H1 (cell line): ENCODE measurements around the gene ACTG2. TPM values are rescaled to one million over a fixed set of nuclear protein-coding genes. Genes with fewer than 3 reads are reported as not detected.

Source experiments
- CBX5 ChIP-seq: fragments of 300-800, 300-1000 bp; sonication (generic); IDR thresholded peaks from 2 replicates; pipeline ENCODE4 v1.7.1; 2016; ENCODE audit warnings: antibody characterized with exemption, low read length, low read depth
- CHD7 ChIP-seq: fragments of 300-600 bp; sonication (generic); IDR thresholded peaks from 2 replicates; pipeline ENCODE4 v1.7.1; 2012; ENCODE audit warnings: low read length, moderate library complexity, mild to moderate bottlenecking, inconsistent platforms; ENCODE audit not compliant: insufficient replicate concordance
- JUN ChIP-seq: IDR thresholded peaks from 2 replicates; pipeline ENCODE4 v1.6.1; 2011; ENCODE audit warnings: low read depth, mild to moderate bottlenecking, improper control_type of control experiment, low read length
- KDM1A ChIP-seq: fragments of 200-600, 300-600 bp; sonication (generic); IDR thresholded peaks from 2 replicates; pipeline ENCODE4 v1.7.1; 2016; ENCODE audit warnings: mild to moderate bottlenecking, low read length, borderline replicate concordance
- RBBP5 ChIP-seq: IDR thresholded peaks from 2 replicates; pipeline ENCODE4 v1.7.1; 2012; ENCODE audit warnings: low read depth, mild to moderate bottlenecking, inconsistent platforms, low read length, moderate library complexity, borderline replicate concordance
- SP4 ChIP-seq: IDR thresholded peaks from 2 replicates; pipeline ENCODE4 v1.6.1; 2012; ENCODE audit warnings: low read length, inconsistent platforms
- SRF ChIP-seq: IDR thresholded peaks from 2 replicates; pipeline ENCODE4 v1.6.1; 2011; ENCODE audit warnings: mild to moderate bottlenecking, low read depth, low read length, moderate library complexity
- TAF1 ChIP-seq: IDR thresholded peaks from 2 replicates; pipeline ENCODE4 v1.6.1; 2011; ENCODE audit warnings: mild to moderate bottlenecking, low read depth, low read length
- TEAD4 ChIP-seq: IDR thresholded peaks from 2 replicates; pipeline ENCODE4 v1.6.1; 2012; ENCODE audit warnings: low read depth, low read length, inconsistent platforms, mixed read lengths
- polyA plus RNA-seq, 7 experiments: library from polyadenylated mRNA; depleted of rRNA in 3 of 7; stranded (reverse) in 5 of 7; unstranded in 2 of 7; fragments of >200 nt in 5 of 7; fragments of 200-250 nt in 2 of 7; gene quantifications; 1 replicate in 5 of 7; 2 replicates in 1 of 7; 4 replicates in 1 of 7; pipeline versions ENCODE4 v1.2.1 to v1.2.3, GENCODE V29; 2011 to 2013; ENCODE audit warnings: missing spikeins in 2 of 7, mixed read lengths in 2 of 7
- total RNA-seq: library from RNA; stranded (reverse); fragmentation: NEBNext Ultra II Directional; extraction: Animal tissue kit (Norgen Biotek cat#: 25700); gene quantifications from 2 replicates; pipeline ENCODE4 v1.2.1, GENCODE V29; 2021
- TF ChIP-seq, protein P1 (sequence below), 3 experiments: IDR thresholded peaks; 1 replicate in 2 of 3; 2 replicates in 1 of 3; pipeline versions ENCODE4 v1.5.1 to v1.6.1; 2011; ENCODE audit warnings: low read length in 3 of 3, mild to moderate bottlenecking in 3 of 3, inconsistent platforms in 2 of 3, low read depth in 1 of 3, moderate library complexity in 1 of 3; ENCODE audit not compliant: insufficient read depth in 1 of 3; ENCODE audit errors: control extremely low read depth in 1 of 3

Gene ACTG2
- total and polyA plus RNA-seq, 2 of the 8 experiments (the other 6 are each of a cell fraction or from before 2014, with no cell fraction given): 6.2 to 13.7 TPM

DNA sequence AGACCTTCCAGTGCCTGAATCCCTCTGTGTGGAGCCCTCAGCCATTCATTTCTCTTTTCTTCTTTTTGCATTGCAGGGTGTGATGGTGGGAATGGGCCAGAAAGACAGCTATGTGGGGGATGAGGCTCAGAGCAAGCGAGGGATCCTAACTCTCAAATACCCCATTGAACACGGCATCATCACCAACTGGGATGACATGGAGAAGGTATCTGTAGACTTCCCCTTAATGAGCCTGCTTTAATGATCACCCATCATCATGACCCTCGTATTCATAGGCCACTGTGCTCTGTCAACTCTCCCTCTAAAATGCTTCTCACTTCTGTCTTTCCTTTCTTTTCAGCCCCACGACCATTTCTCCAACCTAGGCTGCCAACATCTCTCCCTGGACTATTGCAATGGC lies 9.5 kb downstream of the ACTG2 start (continued):
- no peak for TF ChIP-seq CHD7
- TF ChIP-seq, protein P1, sequence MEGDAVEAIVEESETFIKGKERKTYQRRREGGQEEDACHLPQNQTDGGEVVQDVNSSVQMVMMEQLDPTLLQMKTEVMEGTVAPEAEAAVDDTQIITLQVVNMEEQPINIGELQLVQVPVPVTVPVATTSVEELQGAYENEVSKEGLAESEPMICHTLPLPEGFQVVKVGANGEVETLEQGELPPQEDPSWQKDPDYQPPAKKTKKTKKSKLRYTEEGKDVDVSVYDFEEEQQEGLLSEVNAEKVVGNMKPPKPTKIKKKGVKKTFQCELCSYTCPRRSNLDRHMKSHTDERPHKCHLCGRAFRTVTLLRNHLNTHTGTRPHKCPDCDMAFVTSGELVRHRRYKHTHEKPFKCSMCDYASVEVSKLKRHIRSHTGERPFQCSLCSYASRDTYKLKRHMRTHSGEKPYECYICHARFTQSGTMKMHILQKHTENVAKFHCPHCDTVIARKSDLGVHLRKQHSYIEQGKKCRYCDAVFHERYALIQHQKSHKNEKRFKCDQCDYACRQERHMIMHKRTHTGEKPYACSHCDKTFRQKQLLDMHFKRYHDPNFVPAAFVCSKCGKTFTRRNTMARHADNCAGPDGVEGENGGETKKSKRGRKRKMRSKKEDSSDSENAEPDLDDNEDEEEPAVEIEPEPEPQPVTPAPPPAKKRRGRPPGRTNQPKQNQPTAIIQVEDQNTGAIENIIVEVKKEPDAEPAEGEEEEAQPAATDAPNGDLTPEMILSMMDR (IDR thresholded peaks at IDR 0.05; ENCODE audit: control extremely low read depth in 1 of 3, insufficient read depth in 1 of 3, low read depth in 1 of 3, low read length in 3 of 3): no peak
- TF ChIP-seq TAF1: no peak
- TF ChIP-seq RBBP5: no peak
- no peak for TF ChIP-seq SRF
- no peak for TF ChIP-seq SP4
- TF ChIP-seq CBX5: no peak
- no peak for TF ChIP-seq JUN
- TF ChIP-seq KDM1A: no peak
- no peak for TF ChIP-seq TEAD4
